Liver (tissue), 3 donors: Measurements from ENCODE around the gene CNR2.

Source experiments
- ATF3 ChIP-seq: IDR thresholded peaks from 2 replicates; pipeline ENCODE4 v1.6.1; 2016; ENCODE audit warnings: antibody characterized with exemption
- EGR1 ChIP-seq, 2 donors: IDR thresholded peaks; 2 replicates each; pipeline ENCODE4 v1.6.1; 2016 to 2018; ENCODE audit warnings: antibody characterized with exemption in 2 of 2, low read depth in 2 of 2
- HNF4A ChIP-seq, 2 donors: conservative IDR thresholded peaks; 2 replicates each; pipeline ENCODE4 v1.6.1; 2016; ENCODE audit warnings: antibody characterized with exemption in 2 of 2, mild to moderate bottlenecking in 2 of 2
- JUND ChIP-seq, 2 donors: IDR thresholded peaks; 2 replicates each; pipeline ENCODE4 v1.6.1; 2016; ENCODE audit warnings: antibody characterized with exemption in 2 of 2
- RAD21 ChIP-seq, 2 donors: IDR thresholded peaks; 2 replicates each; pipeline ENCODE4 v1.6.1; 2016; ENCODE audit warnings: antibody characterized with exemption in 2 of 2, mild to moderate bottlenecking in 2 of 2
- RXRA ChIP-seq, 2 donors: IDR thresholded peaks; 2 replicates each; pipeline ENCODE4 v1.6.1; 2017 to 2018; ENCODE audit warnings: antibody characterized with exemption in 2 of 2, mild to moderate bottlenecking in 1 of 2
- SP1 ChIP-seq: IDR thresholded peaks from 2 replicates; pipeline ENCODE4 v1.6.1; 2018; ENCODE audit warnings: antibody characterized with exemption, mild to moderate bottlenecking
- TAF1 ChIP-seq: conservative IDR thresholded peaks from 2 replicates; pipeline ENCODE4 v1.6.1; 2016; ENCODE audit warnings: antibody characterized with exemption, mild to moderate bottlenecking
- YY1 ChIP-seq: IDR thresholded peaks from 2 replicates; pipeline ENCODE4 v1.6.1; 2016; ENCODE audit warnings: antibody characterized with exemption, mild to moderate bottlenecking
- ZBTB33 ChIP-seq: IDR thresholded peaks from 2 replicates; pipeline ENCODE4 v1.6.1; 2016; ENCODE audit warnings: antibody characterized with exemption
- TF ChIP-seq, protein P1 (sequence below): fragments of 150-350 bp; IDR thresholded peaks from 2 replicates; pipeline ENCODE4 v1.5.1; 2017; ENCODE audit warnings: improper control_type of control experiment, low read depth, low read length; ENCODE audit not compliant: missing input control
- TF ChIP-seq, protein P2 (sequence below): IDR thresholded peaks from 2 replicates; pipeline ENCODE4 v1.6.1; 2016; ENCODE audit warnings: antibody characterized with exemption
- TF ChIP-seq, protein P3 (sequence below): IDR thresholded peaks from 2 replicates; pipeline ENCODE4 v1.6.1; 2016; ENCODE audit warnings: antibody characterized with exemption, mild to moderate bottlenecking
- donor health status: healthy.
- donor health status: healthy.

DNA sequence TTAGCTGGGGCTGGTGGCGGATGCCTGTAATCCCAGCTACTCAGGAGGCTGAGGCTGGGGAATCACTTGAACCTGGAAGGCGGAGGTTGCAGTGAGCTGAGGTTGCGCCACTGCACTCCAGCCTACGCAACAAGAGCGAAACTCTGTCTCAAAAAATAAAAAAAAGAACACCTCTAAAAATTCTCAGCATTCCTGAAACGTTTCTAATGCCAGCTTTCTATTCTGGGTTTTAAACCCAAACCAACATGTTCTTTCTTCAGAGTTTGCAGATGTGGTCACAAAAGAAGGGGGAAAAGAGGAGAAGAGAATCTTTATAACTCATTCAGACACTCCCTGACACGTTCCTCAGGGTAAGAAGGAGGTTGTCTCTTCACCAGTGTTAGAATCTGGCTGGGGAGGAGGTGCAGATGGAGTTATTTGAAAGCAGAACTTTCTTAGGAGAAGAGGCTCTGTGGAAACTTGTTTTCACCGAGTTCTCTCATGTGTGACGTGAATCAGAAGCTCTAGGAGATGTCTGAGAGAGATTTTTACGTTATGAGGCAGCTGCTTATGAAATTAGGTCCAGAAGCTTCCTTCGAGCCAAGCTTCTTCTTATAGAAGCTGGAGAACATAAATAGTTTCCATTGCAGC lies 17.8 kb upstream of the CNR2 start:
- TF ChIP-seq, protein P1, sequence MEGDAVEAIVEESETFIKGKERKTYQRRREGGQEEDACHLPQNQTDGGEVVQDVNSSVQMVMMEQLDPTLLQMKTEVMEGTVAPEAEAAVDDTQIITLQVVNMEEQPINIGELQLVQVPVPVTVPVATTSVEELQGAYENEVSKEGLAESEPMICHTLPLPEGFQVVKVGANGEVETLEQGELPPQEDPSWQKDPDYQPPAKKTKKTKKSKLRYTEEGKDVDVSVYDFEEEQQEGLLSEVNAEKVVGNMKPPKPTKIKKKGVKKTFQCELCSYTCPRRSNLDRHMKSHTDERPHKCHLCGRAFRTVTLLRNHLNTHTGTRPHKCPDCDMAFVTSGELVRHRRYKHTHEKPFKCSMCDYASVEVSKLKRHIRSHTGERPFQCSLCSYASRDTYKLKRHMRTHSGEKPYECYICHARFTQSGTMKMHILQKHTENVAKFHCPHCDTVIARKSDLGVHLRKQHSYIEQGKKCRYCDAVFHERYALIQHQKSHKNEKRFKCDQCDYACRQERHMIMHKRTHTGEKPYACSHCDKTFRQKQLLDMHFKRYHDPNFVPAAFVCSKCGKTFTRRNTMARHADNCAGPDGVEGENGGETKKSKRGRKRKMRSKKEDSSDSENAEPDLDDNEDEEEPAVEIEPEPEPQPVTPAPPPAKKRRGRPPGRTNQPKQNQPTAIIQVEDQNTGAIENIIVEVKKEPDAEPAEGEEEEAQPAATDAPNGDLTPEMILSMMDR: no peak
- TF ChIP-seq, protein P2, sequence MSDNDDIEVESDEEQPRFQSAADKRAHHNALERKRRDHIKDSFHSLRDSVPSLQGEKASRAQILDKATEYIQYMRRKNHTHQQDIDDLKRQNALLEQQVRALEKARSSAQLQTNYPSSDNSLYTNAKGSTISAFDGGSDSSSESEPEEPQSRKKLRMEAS: no peak
- TF ChIP-seq ZBTB33 (no peak), RAD21 (IDR thresholded peaks at IDR 0.05) (no peak), TAF1 (no peak), RXRA (IDR thresholded peaks at IDR 0.05) (no peak), JUND (IDR thresholded peaks at IDR 0.05) (no peak), ATF3 (no peak), SP1 (no peak), EGR1 (IDR thresholded peaks at IDR 0.05; ENCODE audit: low read depth in 2 of 2) (no peak), YY1 (no peak), HNF4A (conservative IDR thresholded peaks at IDR 0.05) (no peak)
- TF ChIP-seq, protein P3, sequence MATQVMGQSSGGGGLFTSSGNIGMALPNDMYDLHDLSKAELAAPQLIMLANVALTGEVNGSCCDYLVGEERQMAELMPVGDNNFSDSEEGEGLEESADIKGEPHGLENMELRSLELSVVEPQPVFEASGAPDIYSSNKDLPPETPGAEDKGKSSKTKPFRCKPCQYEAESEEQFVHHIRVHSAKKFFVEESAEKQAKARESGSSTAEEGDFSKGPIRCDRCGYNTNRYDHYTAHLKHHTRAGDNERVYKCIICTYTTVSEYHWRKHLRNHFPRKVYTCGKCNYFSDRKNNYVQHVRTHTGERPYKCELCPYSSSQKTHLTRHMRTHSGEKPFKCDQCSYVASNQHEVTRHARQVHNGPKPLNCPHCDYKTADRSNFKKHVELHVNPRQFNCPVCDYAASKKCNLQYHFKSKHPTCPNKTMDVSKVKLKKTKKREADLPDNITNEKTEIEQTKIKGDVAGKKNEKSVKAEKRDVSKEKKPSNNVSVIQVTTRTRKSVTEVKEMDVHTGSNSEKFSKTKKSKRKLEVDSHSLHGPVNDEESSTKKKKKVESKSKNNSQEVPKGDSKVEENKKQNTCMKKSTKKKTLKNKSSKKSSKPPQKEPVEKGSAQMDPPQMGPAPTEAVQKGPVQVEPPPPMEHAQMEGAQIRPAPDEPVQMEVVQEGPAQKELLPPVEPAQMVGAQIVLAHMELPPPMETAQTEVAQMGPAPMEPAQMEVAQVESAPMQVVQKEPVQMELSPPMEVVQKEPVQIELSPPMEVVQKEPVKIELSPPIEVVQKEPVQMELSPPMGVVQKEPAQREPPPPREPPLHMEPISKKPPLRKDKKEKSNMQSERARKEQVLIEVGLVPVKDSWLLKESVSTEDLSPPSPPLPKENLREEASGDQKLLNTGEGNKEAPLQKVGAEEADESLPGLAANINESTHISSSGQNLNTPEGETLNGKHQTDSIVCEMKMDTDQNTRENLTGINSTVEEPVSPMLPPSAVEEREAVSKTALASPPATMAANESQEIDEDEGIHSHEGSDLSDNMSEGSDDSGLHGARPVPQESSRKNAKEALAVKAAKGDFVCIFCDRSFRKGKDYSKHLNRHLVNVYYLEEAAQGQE: no peak
